H9 (cell line): ENCODE measurements around the gene CLPTM1L. TPM values are rescaled to one million over a fixed set of nuclear protein-coding genes. Genes with fewer than 3 reads are reported as not detected.

ENCODE experiments used
- DNase-seq: peaks from one replicate; pipeline ENCODE4 v3.0.0-alpha.2; 2017
- H2AFZ ChIP-seq: one replicate; pipeline ENCODE4 v1.6.1; 2013; ENCODE audit warnings: mild to moderate bottlenecking, low read length, control low read depth, moderate library complexity
- H2AK5ac ChIP-seq: 2 replicates; pipeline ENCODE4 v1.6.1; 2013; ENCODE audit warnings: low read length, control low read depth, mixed read lengths; ENCODE audit not compliant: insufficient read length
- H2BK120ac ChIP-seq: one replicate; pipeline ENCODE4 v1.6.1; 2013; ENCODE audit warnings: low read depth, mild to moderate bottlenecking, low read length, control low read depth, inconsistent platforms; ENCODE audit not compliant: poor library complexity, severe bottlenecking
- H2BK12ac ChIP-seq: 2 replicates; pipeline ENCODE4 v1.6.1; 2013; ENCODE audit warnings: low read length, control low read depth, mixed read lengths, low read depth; ENCODE audit not compliant: insufficient read length
- H2BK15ac ChIP-seq: 2 replicates; pipeline ENCODE4 v1.6.1; 2013; ENCODE audit warnings: low read depth, low read length, control low read depth
- H2BK20ac ChIP-seq: one replicate; pipeline ENCODE4 v1.6.1; 2013; ENCODE audit warnings: low read depth, mild to moderate bottlenecking, low read length, control low read depth, inconsistent platforms; ENCODE audit not compliant: poor library complexity, severe bottlenecking
- H2BK5ac ChIP-seq: 2 replicates; pipeline ENCODE4 v1.6.1; 2013; ENCODE audit warnings: low read length, control low read depth, mixed read lengths; ENCODE audit not compliant: insufficient read length
- H3K14ac ChIP-seq: 2 replicates; pipeline ENCODE4 v1.6.1; 2013; ENCODE audit warnings: low read length, control low read depth; ENCODE audit not compliant: insufficient read depth
- H3K18ac ChIP-seq: 2 replicates; pipeline ENCODE4 v1.6.1; 2013; ENCODE audit warnings: low read depth, mild to moderate bottlenecking, mixed read lengths, low read length, control low read depth; ENCODE audit not compliant: insufficient read length
- H3K23ac ChIP-seq: 2 replicates; pipeline ENCODE4 v1.6.1; 2013; ENCODE audit warnings: low read length, control low read depth, mixed read lengths, low read depth; ENCODE audit not compliant: insufficient read length
- H3K23me2 ChIP-seq: 2 replicates; pipeline ENCODE4 v1.6.1; 2013; ENCODE audit warnings: low read depth, mild to moderate bottlenecking, mixed read lengths, low read length, control low read depth; ENCODE audit not compliant: insufficient read length, poor library complexity, severe bottlenecking
- H3K27ac ChIP-seq: 2 replicates; pipeline ENCODE4 v1.5.1; 2013; ENCODE audit warnings: low read length, control low read depth, mixed read lengths, low read depth; ENCODE audit not compliant: insufficient read length
- H3K27me3 ChIP-seq: 2 replicates; pipeline ENCODE4 v1.6.1; 2013; ENCODE audit warnings: low read length, control low read depth, inconsistent platforms; ENCODE audit not compliant: insufficient read depth
- H3K4ac ChIP-seq: 2 replicates; pipeline ENCODE4 v1.6.1; 2013; ENCODE audit warnings: low read depth, mild to moderate bottlenecking, control low read depth, inconsistent platforms, low read length, moderate library complexity
- H3K4me1 ChIP-seq: 2 replicates; pipeline ENCODE4 v1.6.1; 2013; ENCODE audit warnings: low read length, control low read depth, inconsistent platforms; ENCODE audit not compliant: insufficient read depth
- H3K4me2 ChIP-seq: 2 replicates; pipeline ENCODE4 v1.6.1; 2013; ENCODE audit warnings: low read length, control low read depth, mixed read lengths; ENCODE audit not compliant: insufficient read length, insufficient read depth
- H3K56ac ChIP-seq: 2 replicates; pipeline ENCODE4 v1.6.1; 2013; ENCODE audit warnings: low read depth, mild to moderate bottlenecking, mixed read lengths, low read length, control low read depth; ENCODE audit not compliant: insufficient read length
- H3K79me1 ChIP-seq: 2 replicates; pipeline ENCODE4 v1.6.1; 2013; ENCODE audit warnings: low read depth, mild to moderate bottlenecking, moderate library complexity, low read length, control low read depth, inconsistent platforms; ENCODE audit not compliant: insufficient read depth, poor library complexity, severe bottlenecking
- H3K79me2 ChIP-seq: 2 replicates; pipeline ENCODE4 v1.6.1; 2013; ENCODE audit warnings: low read length, control low read depth, inconsistent platforms; ENCODE audit not compliant: insufficient read depth
- H3K9ac ChIP-seq: 2 replicates; pipeline ENCODE4 v1.6.1; 2013; ENCODE audit warnings: low read length, control low read depth, mixed read lengths; ENCODE audit not compliant: insufficient read length; ENCODE audit errors: extremely low read depth
- H3K9me3 ChIP-seq: one replicate; pipeline ENCODE4 v1.6.1; 2013; ENCODE audit warnings: low read depth, low read length, inconsistent platforms; ENCODE audit not compliant: control insufficient read depth
- H3T11ph ChIP-seq: one replicate; pipeline ENCODE4 v1.6.1; 2013; ENCODE audit warnings: mild to moderate bottlenecking, low read length, control low read depth, inconsistent platforms
- H4K20me1 ChIP-seq: one replicate; pipeline ENCODE4 v1.6.1; 2013; ENCODE audit not compliant: control insufficient read depth, insufficient read length, insufficient read depth
- H4K5ac ChIP-seq: 2 replicates; pipeline ENCODE4 v1.6.1; 2013; ENCODE audit warnings: low read depth, mild to moderate bottlenecking, mixed read lengths, low read length, control low read depth; ENCODE audit not compliant: insufficient read length
- H4K8ac ChIP-seq: replicated peaks from 2 replicates; pipeline ENCODE4 v1.6.1; 2013; ENCODE audit warnings: low read length, control low read depth, mixed read lengths, low read depth; ENCODE audit not compliant: insufficient read length
- H4K91ac ChIP-seq: 2 replicates; pipeline ENCODE4 v1.6.1; 2013; ENCODE audit warnings: low read depth, mild to moderate bottlenecking, moderate library complexity, mixed read lengths, low read length, control low read depth; ENCODE audit not compliant: insufficient read length
- H3K27ac Mint-ChIP-seq, 3 experiments: 2 replicates in 2 of 3; 3 replicates in 1 of 3; pipeline ENCODE4 v1.8.0; 2020 to 2021; ENCODE audit warnings: mixed read lengths in 3 of 3, mild to moderate bottlenecking in 1 of 3, moderate library complexity in 1 of 3
- H3K27me3 Mint-ChIP-seq: 2 replicates; pipeline ENCODE4 v1.8.0; 2021; ENCODE audit warnings: low read depth, mild to moderate bottlenecking, moderate library complexity, mixed read lengths
- H3K36me3 Mint-ChIP-seq, 3 experiments: 2 replicates in 2 of 3; 3 replicates in 1 of 3; pipeline ENCODE4 v1.8.0; 2020 to 2021; ENCODE audit warnings: low read depth in 3 of 3, mixed read lengths in 3 of 3; ENCODE audit not compliant: insufficient read depth in 1 of 3
- H3K4me1 Mint-ChIP-seq, 2 experiments: 2 replicates each; pipeline ENCODE4 v1.8.0; 2020; ENCODE audit warnings: mixed read lengths in 2 of 2
- H3K4me3 Mint-ChIP-seq, 2 experiments: 2 replicates in 1 of 2; 3 replicates in 1 of 2; pipeline ENCODE4 v1.8.0; 2020 to 2021; ENCODE audit warnings: mild to moderate bottlenecking in 2 of 2, mixed read lengths in 2 of 2, moderate library complexity in 1 of 2
- H3K9me3 Mint-ChIP-seq, 2 experiments: 2 replicates in 1 of 2; 3 replicates in 1 of 2; pipeline ENCODE4 v1.8.0; 2020; ENCODE audit warnings: mild to moderate bottlenecking in 2 of 2, mixed read lengths in 2 of 2, moderate library complexity in 1 of 2
- WGBS: extraction: QIAGEN DNeasy Blood & Tissue Kit; methylation state at CpG from one replicate; pipeline ENCODE4 v1.1.7; 2013; ENCODE audit warnings: missing lambda C conversion rate, low lambda C conversion rate, mixed read lengths; ENCODE audit not compliant: insufficient read length; ENCODE audit errors: extremely low coverage; 5-methylcytosine and 5-hydroxymethylcytosine counted together
- total RNA-seq: library from RNA; stranded (reverse); gene quantifications from 2 replicates; pipeline ENCODE4 v1.2.1, GENCODE V29; 2021
- TF ChIP-seq, protein P1 (sequence below): fragments of 200-600 bp; sonication (generic); conservative IDR thresholded peaks from 3 replicates; pipeline ENCODE4 v1.8.0; 2021; ENCODE audit warnings: antibody characterized with exemption, mild to moderate bottlenecking

The CLPTM1L gene
- total RNA-seq, 1 experiment from 2014 or later: 108 TPM

DNA sequence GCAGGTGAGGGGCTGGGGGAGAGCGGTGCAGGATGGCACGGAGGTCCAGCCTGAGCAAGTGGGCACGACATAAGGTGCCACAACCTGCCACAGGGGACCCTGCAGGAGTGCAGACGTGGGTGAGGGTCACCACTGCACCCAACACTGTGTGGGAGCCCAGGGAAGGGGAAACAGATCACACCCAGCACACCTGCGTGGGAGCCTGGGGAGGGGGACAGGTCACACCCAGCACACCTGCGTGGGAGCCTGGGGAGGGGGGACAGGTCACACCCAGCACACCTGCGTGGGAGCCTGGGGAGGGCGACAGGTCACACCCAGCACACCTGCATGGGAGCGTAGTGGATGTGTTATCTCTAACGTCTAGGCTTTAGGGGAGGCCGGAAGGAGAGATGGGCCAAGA is 47.4 kb upstream of the CLPTM1L start:
- Histone ChIP-seq H2AFZ (no peak overlapping the region), H3T11ph (no peak overlapping the region), H4K20me1 (peaks cover 3% of the 10 kb centered on the region), H3K9ac (no peak overlapping the region), H3K4me2 (no peak overlapping the region), H3K23ac (no peak overlapping the region), H4K91ac (no peak overlapping the region), H3K4ac (no peak overlapping the region), H4K5ac (no peak overlapping the region), H2BK15ac (no peak overlapping the region), H3K14ac (no peak overlapping the region), H3K79me2 (no peaks in the 10 kb centered on the region), H3K23me2 (no peaks in the 10 kb centered on the region), H2BK5ac (no peak overlapping the region), H3K18ac (no peak overlapping the region), H3K56ac (no peak overlapping the region), H2AK5ac (no peak overlapping the region), H2BK12ac (no peak overlapping the region), H3K9me3 (no peaks in the 10 kb centered on the region), H3K27ac (no peak overlapping the region), H4K8ac (no peak overlapping the region), H3K79me1 (no peaks in the 10 kb centered on the region), H2BK120ac (no peak overlapping the region), H3K4me1 (no peaks in the 10 kb centered on the region), H2BK20ac (no peak overlapping the region), H3K27me3 (no peaks in the 10 kb centered on the region; the same call in 1 of the 2 replicates)
- no peak overlapping the region for H3K4me3 Mint-ChIP-seq
- H3K9me3 Mint-ChIP-seq: no peaks in the 10 kb centered on the region
- H3K27ac Mint-ChIP-seq: peak overlapping the region in 1 of 3 experiments; percentile 46; a peak in 1 of 7 replicates
- TF ChIP-seq, protein P1, sequence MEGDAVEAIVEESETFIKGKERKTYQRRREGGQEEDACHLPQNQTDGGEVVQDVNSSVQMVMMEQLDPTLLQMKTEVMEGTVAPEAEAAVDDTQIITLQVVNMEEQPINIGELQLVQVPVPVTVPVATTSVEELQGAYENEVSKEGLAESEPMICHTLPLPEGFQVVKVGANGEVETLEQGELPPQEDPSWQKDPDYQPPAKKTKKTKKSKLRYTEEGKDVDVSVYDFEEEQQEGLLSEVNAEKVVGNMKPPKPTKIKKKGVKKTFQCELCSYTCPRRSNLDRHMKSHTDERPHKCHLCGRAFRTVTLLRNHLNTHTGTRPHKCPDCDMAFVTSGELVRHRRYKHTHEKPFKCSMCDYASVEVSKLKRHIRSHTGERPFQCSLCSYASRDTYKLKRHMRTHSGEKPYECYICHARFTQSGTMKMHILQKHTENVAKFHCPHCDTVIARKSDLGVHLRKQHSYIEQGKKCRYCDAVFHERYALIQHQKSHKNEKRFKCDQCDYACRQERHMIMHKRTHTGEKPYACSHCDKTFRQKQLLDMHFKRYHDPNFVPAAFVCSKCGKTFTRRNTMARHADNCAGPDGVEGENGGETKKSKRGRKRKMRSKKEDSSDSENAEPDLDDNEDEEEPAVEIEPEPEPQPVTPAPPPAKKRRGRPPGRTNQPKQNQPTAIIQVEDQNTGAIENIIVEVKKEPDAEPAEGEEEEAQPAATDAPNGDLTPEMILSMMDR: no peak
- WGBS: no CpG with 5 or more reads among the region's 11 CpGs
- DNase-seq: no peak
- H3K4me1 Mint-ChIP-seq: peaks cover 7 to 10% of the 10 kb centered on the region in 2 experiments
- peaks cover 63% of the 10 kb centered on the region for H3K27me3 Mint-ChIP-seq
- no peaks in the 10 kb centered on the region for H3K36me3 Mint-ChIP-seq
